Measurements from ENCODE around the gene RRP36.

Gene RRP36

DNA sequence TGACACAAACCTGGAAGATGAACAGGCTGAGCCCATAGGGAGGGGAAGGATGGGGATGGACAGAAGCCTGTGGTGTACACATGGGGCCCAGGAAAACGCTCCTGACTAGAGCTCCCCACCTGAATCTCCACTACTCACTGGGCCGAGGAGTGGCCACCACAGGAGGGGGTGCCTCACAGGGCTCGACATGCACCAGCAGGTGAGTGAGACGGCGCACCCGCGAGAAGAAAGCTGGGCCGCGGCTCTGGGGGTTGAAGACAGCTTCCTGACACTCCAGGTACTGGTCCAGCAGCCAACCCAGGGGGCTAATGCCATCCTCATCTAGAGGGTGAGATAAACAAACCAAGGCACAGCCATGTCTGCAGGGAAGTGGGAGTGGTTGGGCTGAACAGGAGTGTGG is 21.9 kb downstream of the RRP36 start:
- Histone ChIP-seq H4K20me1 (ENCODE audit: insufficient read depth, low read length, poor library complexity, severe bottlenecking) (no peaks in the 10 kb centered on the region), H3K79me2 (ENCODE audit: insufficient read depth, low read length) (no peaks in the 10 kb centered on the region), H2AFZ (ENCODE audit: low read length) (no peak overlapping the region), H3K4me2 (ENCODE audit: low read depth, low read length, poor library complexity, severe bottlenecking) (no peak overlapping the region), H3F3A (ENCODE audit: low read depth) (no peaks in the 10 kb centered on the region), H3K9me2 (replicated peaks; ENCODE audit: low read depth, low read length) (no peaks in the 10 kb centered on the region), H3K9me3 (ENCODE audit: insufficient read depth, low read depth, low read length) (no peaks in the 10 kb centered on the region), H3K9ac (ENCODE audit: low read depth, low read length, poor library complexity, severe bottlenecking) (no peak overlapping the region), H3K27me3 (ENCODE audit: insufficient read depth, low read length, poor library complexity, severe bottlenecking) (no peaks in the 10 kb centered on the region), H3K36me3 (ENCODE audit: insufficient read depth, low read length) (no peaks in the 10 kb centered on the region; the same call in 1 of the 2 replicates), H3K4me3 (ENCODE audit: low read length, poor library complexity, severe bottlenecking) (no peak overlapping the region), H3K4me1 (ENCODE audit: insufficient read depth, low read length, poor library complexity, severe bottlenecking) (no peaks in the 10 kb centered on the region)
- TF ChIP-seq EZH2phosphoT487 (IDR thresholded peaks at IDR 0.05; ENCODE audit: borderline replicate concordance) = no peak
- TF ChIP-seq, protein P1, sequence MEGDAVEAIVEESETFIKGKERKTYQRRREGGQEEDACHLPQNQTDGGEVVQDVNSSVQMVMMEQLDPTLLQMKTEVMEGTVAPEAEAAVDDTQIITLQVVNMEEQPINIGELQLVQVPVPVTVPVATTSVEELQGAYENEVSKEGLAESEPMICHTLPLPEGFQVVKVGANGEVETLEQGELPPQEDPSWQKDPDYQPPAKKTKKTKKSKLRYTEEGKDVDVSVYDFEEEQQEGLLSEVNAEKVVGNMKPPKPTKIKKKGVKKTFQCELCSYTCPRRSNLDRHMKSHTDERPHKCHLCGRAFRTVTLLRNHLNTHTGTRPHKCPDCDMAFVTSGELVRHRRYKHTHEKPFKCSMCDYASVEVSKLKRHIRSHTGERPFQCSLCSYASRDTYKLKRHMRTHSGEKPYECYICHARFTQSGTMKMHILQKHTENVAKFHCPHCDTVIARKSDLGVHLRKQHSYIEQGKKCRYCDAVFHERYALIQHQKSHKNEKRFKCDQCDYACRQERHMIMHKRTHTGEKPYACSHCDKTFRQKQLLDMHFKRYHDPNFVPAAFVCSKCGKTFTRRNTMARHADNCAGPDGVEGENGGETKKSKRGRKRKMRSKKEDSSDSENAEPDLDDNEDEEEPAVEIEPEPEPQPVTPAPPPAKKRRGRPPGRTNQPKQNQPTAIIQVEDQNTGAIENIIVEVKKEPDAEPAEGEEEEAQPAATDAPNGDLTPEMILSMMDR (conservative IDR thresholded peaks at IDR 0.05; ENCODE audit: low read length) = no peak

DNA sequence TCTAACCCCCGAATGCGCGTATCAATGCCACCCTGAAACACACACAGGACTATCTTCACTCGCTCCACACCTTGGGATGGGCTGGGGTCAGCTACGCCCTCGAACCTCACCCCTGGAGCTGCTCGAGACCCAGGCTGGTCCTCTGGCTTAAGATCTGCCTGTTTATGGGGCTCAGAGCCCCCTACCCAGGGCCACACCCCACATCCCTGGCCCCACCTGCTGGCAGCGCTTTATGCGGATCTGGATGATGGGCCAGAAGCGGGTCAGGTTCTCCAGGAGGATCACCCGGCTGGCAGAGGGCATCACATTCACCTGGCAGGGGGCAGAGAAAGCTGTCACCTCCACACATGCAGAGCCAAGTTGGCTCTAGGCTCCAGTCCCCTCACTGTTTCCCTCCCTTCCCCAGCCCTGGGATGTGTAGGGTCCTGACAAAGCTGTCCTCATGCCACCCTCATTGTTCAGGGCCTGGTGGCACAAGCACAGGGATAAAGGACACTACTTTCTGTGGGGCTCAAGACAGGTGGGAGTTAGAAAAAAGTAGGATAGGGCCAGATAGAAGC is 24.0 kb downstream of the RRP36 start:
- H3K9ac ChIP-seq (ENCODE audit: low read depth, low read length, poor library complexity, severe bottlenecking) = no peak overlapping the region
- peaks cover 4% of the 10 kb centered on the region for H3K4me1 ChIP-seq (ENCODE audit: insufficient read depth, low read length, poor library complexity, severe bottlenecking)
- H4K20me1 ChIP-seq (ENCODE audit: insufficient read depth, low read length, poor library complexity, severe bottlenecking) = no peaks in the 10 kb centered on the region
- no peaks in the 10 kb centered on the region for H3K27me3 ChIP-seq (ENCODE audit: insufficient read depth, low read length, poor library complexity, severe bottlenecking)
- H3K9me2 ChIP-seq (replicated peaks; ENCODE audit: low read depth, low read length) = no peaks in the 10 kb centered on the region
- no peaks in the 10 kb centered on the region for H3K9me3 ChIP-seq (ENCODE audit: insufficient read depth, low read depth, low read length)
- H3K4me2 ChIP-seq (ENCODE audit: low read depth, low read length, poor library complexity, severe bottlenecking) = no peak overlapping the region
- H3K36me3 ChIP-seq (ENCODE audit: insufficient read depth, low read length) = peaks cover 3% of the 10 kb centered on the region; the same call in 1 of the 2 replicates
- H3F3A ChIP-seq (ENCODE audit: low read depth) = no peaks in the 10 kb centered on the region
- no peaks in the 10 kb centered on the region for H3K79me2 ChIP-seq (ENCODE audit: insufficient read depth, low read length)
- H2AFZ ChIP-seq (ENCODE audit: low read length) = no peak overlapping the region
- no peak overlapping the region for H3K4me3 ChIP-seq (ENCODE audit: low read length, poor library complexity, severe bottlenecking)
- no peak for TF ChIP-seq EZH2phosphoT487 (IDR thresholded peaks at IDR 0.05; ENCODE audit: borderline replicate concordance)
- TF ChIP-seq, protein P1 (conservative IDR thresholded peaks at IDR 0.05; ENCODE audit: low read length) = no peak

DNA sequence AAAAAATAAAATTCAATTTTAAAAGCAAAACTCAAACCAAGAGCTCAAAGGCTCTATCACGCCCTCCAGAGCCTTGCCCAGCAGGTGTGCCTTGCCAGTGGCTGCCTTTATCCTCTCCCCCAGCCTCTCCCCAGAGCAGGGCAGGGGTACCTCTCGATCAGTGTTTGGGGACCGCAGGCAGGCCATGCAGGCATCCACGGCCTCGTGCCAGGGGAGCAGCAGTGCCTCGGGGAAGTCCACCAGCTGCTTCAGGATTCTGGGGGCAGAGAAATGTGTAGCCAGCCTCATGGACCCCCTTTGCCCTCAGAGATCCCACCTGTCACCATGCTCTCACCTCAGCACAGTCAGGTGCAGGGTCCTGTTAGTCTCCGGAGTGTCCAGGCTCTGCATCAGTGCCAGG is 26.6 kb downstream of the RRP36 start:
- H2AFZ ChIP-seq (ENCODE audit: low read length) = no peak overlapping the region
- H4K20me1 ChIP-seq (ENCODE audit: insufficient read depth, low read length, poor library complexity, severe bottlenecking) = no peaks in the 10 kb centered on the region
- no peaks in the 10 kb centered on the region for H3F3A ChIP-seq (ENCODE audit: low read depth)
- H3K4me1 ChIP-seq (ENCODE audit: insufficient read depth, low read length, poor library complexity, severe bottlenecking) = peaks cover 30% of the 10 kb centered on the region
- no peaks in the 10 kb centered on the region for H3K27me3 ChIP-seq (ENCODE audit: insufficient read depth, low read length, poor library complexity, severe bottlenecking)
- TF ChIP-seq, protein P1 (conservative IDR thresholded peaks at IDR 0.05; ENCODE audit: low read length) = no peak
- TF ChIP-seq EZH2phosphoT487 (IDR thresholded peaks at IDR 0.05; ENCODE audit: borderline replicate concordance) = no peak
- no peak overlapping the region for H3K9ac ChIP-seq (ENCODE audit: low read depth, low read length, poor library complexity, severe bottlenecking)
- peaks cover 21% of the 10 kb centered on the region for H3K79me2 ChIP-seq (ENCODE audit: insufficient read depth, low read length)
- no peaks in the 10 kb centered on the region for H3K9me3 ChIP-seq (ENCODE audit: insufficient read depth, low read depth, low read length)
- H3K9me2 ChIP-seq (replicated peaks; ENCODE audit: low read depth, low read length) = no peaks in the 10 kb centered on the region
- peaks cover 3% of the 10 kb centered on the region; the same call in 1 of the 2 replicates for H3K36me3 ChIP-seq (ENCODE audit: insufficient read depth, low read length)
- no peak overlapping the region for H3K4me2 ChIP-seq (ENCODE audit: low read depth, low read length, poor library complexity, severe bottlenecking)
- no peak overlapping the region for H3K4me3 ChIP-seq (ENCODE audit: low read length, poor library complexity, severe bottlenecking)

Data from Loucy (cell line).